ENCODE data around the gene SMIM36.

The SMIM36 gene

GRCh38 chr17:55458287-55458900, 52.9 kb downstream of the SMIM36 start:
- H3K36me3 ChIP-seq (ENCODE audit: insufficient read depth): no peaks in the 10 kb centered on the region
- no peak overlapping the region for H3K4me3 ChIP-seq (IDR thresholded peaks at IDR 0.05; ENCODE audit: insufficient read depth, low read depth, low read length)
- H3K4me1 ChIP-seq (ENCODE audit: low read depth, poor library complexity, severe bottlenecking): peaks cover 1% of the 10 kb centered on the region
- H3K9ac ChIP-seq: no peak overlapping the region
- H3K79me2 ChIP-seq (ENCODE audit: insufficient read depth, low read depth): no peaks in the 10 kb centered on the region
- H3K4me2 ChIP-seq: no peak overlapping the region
- H4K20me1 ChIP-seq (ENCODE audit: insufficient read depth): no peaks in the 10 kb centered on the region
- H3K27me3 ChIP-seq (ENCODE audit: insufficient read depth, low read depth): no peaks in the 10 kb centered on the region
- no peak overlapping the region for H2AFZ ChIP-seq (ENCODE audit: low read depth)
- no peak for TF ChIP-seq CTCF (conservative IDR thresholded peaks at IDR 0.05; ENCODE audit: low read depth, low read length)
- no peak overlapping the region for H3K27ac ChIP-seq

GRCh38 chr17:55456307-55457240, 54.7 kb downstream of the SMIM36 start:
- Histone ChIP-seq H3K4me3 (IDR thresholded peaks at IDR 0.05; ENCODE audit: insufficient read depth, low read depth, low read length) (no peak overlapping the region), H3K79me2 (ENCODE audit: insufficient read depth, low read depth) (no peaks in the 10 kb centered on the region), H3K4me1 (ENCODE audit: low read depth, poor library complexity, severe bottlenecking) (peaks cover 7% of the 10 kb centered on the region), H3K9ac (no peak overlapping the region), H3K4me2 (no peak overlapping the region), H3K27ac (no peak overlapping the region), H3K27me3 (ENCODE audit: insufficient read depth, low read depth) (no peaks in the 10 kb centered on the region), H4K20me1 (ENCODE audit: insufficient read depth) (no peaks in the 10 kb centered on the region), H2AFZ (ENCODE audit: low read depth) (no peak overlapping the region), H3K36me3 (ENCODE audit: insufficient read depth) (no peaks in the 10 kb centered on the region)
- TF ChIP-seq CTCF (conservative IDR thresholded peaks at IDR 0.05; ENCODE audit: low read depth, low read length): no peak

- no peak for TF ChIP-seq CTCF (conservative IDR thresholded peaks at IDR 0.05; ENCODE audit: low read depth, low read length)
- no peak overlapping the region for H3K4me2 ChIP-seq
- H3K4me1 ChIP-seq (ENCODE audit: low read depth, poor library complexity, severe bottlenecking): peaks cover 7% of the 10 kb centered on the region
Measured at GRCh38 chr17:55454906-55455474, 56.3 kb downstream of the SMIM36 start.

GRCh38 chr17:55453839-55454557, 57.3 kb downstream of the SMIM36 start:
- no peak overlapping the region for H2AFZ ChIP-seq (ENCODE audit: low read depth)
- no peaks in the 10 kb centered on the region for H3K79me2 ChIP-seq (ENCODE audit: insufficient read depth, low read depth)
- no peaks in the 10 kb centered on the region for H4K20me1 ChIP-seq (ENCODE audit: insufficient read depth)
- no peak overlapping the region for H3K4me3 ChIP-seq (IDR thresholded peaks at IDR 0.05; ENCODE audit: insufficient read depth, low read depth, low read length)
- no peaks in the 10 kb centered on the region for H3K36me3 ChIP-seq (ENCODE audit: insufficient read depth)
- no peak overlapping the region for H3K4me2 ChIP-seq
- no peak for TF ChIP-seq CTCF (conservative IDR thresholded peaks at IDR 0.05; ENCODE audit: low read depth, low read length)
- peaks cover 7% of the 10 kb centered on the region for H3K4me1 ChIP-seq (ENCODE audit: low read depth, poor library complexity, severe bottlenecking)
- H3K9ac ChIP-seq: no peak overlapping the region
- no peak overlapping the region for H3K27ac ChIP-seq
- H3K27me3 ChIP-seq (ENCODE audit: insufficient read depth, low read depth): no peaks in the 10 kb centered on the region

More at GRCh38 chr17:55454906-55455474, 56.3 kb downstream of the SMIM36 start:
- no peaks in the 10 kb centered on the region for H4K20me1 ChIP-seq (ENCODE audit: insufficient read depth)
- H2AFZ ChIP-seq (ENCODE audit: low read depth): no peak overlapping the region
- no peak overlapping the region for H3K9ac ChIP-seq
- H3K79me2 ChIP-seq (ENCODE audit: insufficient read depth, low read depth): no peaks in the 10 kb centered on the region
- H3K36me3 ChIP-seq (ENCODE audit: insufficient read depth): no peaks in the 10 kb centered on the region
- no peak overlapping the region for H3K4me3 ChIP-seq (IDR thresholded peaks at IDR 0.05; ENCODE audit: insufficient read depth, low read depth, low read length)
- H3K27ac ChIP-seq: no peak overlapping the region
- H3K27me3 ChIP-seq (ENCODE audit: insufficient read depth, low read depth): no peaks in the 10 kb centered on the region
